Measurements from ENCODE around the gene BCAS1.

Gene BCAS1

GRCh38 chr20:53907968-53908751 is 162.2 kb downstream of the BCAS1 start:
- H3K56ac ChIP-seq (ENCODE audit: low read length) = no peak overlapping the region
- H3K9ac ChIP-seq (ENCODE audit: low read length) = no peak overlapping the region
- H2BK15ac ChIP-seq (replicated peaks; ENCODE audit: low read depth) = no peak overlapping the region
- H3K79me2 ChIP-seq (ENCODE audit: control insufficient read depth, insufficient read depth, low read length) = no peaks in the 10 kb centered on the region
- H2BK120ac ChIP-seq (ENCODE audit: low read depth, low read length) = no peak overlapping the region
- H3K23ac ChIP-seq (ENCODE audit: low read length) = no peak overlapping the region
- DNase-seq = no peak
- no peak overlapping the region for H3K18ac ChIP-seq (ENCODE audit: low read length)
- H3K79me1 ChIP-seq (ENCODE audit: low read length) = no peaks in the 10 kb centered on the region
- no peak overlapping the region for H3K27ac ChIP-seq (ENCODE audit: low read depth, low read length)
- H4K5ac ChIP-seq (ENCODE audit: low read length) = no peak overlapping the region
- H3K4me1 ChIP-seq (ENCODE audit: control insufficient read depth, low read depth, low read length) = no peaks in the 10 kb centered on the region
- no peak overlapping the region for H3K4me2 ChIP-seq (ENCODE audit: low read length)
- H2BK5ac ChIP-seq (ENCODE audit: low read length) = no peak overlapping the region
- no peaks in the 10 kb centered on the region for H3K27me3 ChIP-seq (ENCODE audit: insufficient read depth, low read length, poor library complexity)
- no peak overlapping the region for H3K4me3 ChIP-seq (ENCODE audit: low read length)
- WGBS (ENCODE audit: extremely low coverage, insufficient coverage, low lambda C conversion rate) = no CpG with 5 or more reads among the region's 11 CpGs
- H3K4ac ChIP-seq (ENCODE audit: low read depth, low read length) = no peak overlapping the region
- H2AK5ac ChIP-seq (ENCODE audit: low read length) = no peak overlapping the region
- no peaks in the 10 kb centered on the region for H3K36me3 ChIP-seq (ENCODE audit: control insufficient read depth, insufficient read depth, low read length)
- no peak overlapping the region for H4K8ac ChIP-seq (ENCODE audit: low read depth, low read length)

- Histone ChIP-seq H3K79me2 (ENCODE audit: control insufficient read depth, insufficient read depth, low read length) (no peaks in the 10 kb centered on the region), H3K9ac (ENCODE audit: low read length) (no peak overlapping the region), H2BK5ac (ENCODE audit: low read length) (no peak overlapping the region), H3K4me2 (ENCODE audit: low read length) (no peak overlapping the region), H3K4ac (ENCODE audit: low read depth, low read length) (no peak overlapping the region), H3K56ac (ENCODE audit: low read length) (no peak overlapping the region), H3K4me1 (ENCODE audit: control insufficient read depth, low read depth, low read length) (no peaks in the 10 kb centered on the region), H3K4me3 (ENCODE audit: low read length) (no peak overlapping the region), H3K36me3 (ENCODE audit: control insufficient read depth, insufficient read depth, low read length) (no peaks in the 10 kb centered on the region), H3K27me3 (ENCODE audit: insufficient read depth, low read length, poor library complexity) (no peaks in the 10 kb centered on the region), H2BK120ac (ENCODE audit: low read depth, low read length) (no peak overlapping the region), H4K8ac (ENCODE audit: low read depth, low read length) (no peak overlapping the region), H2AK5ac (ENCODE audit: low read length) (no peak overlapping the region), H3K27ac (ENCODE audit: low read depth, low read length) (no peak overlapping the region), H3K18ac (ENCODE audit: low read length) (no peak overlapping the region), H3K79me1 (ENCODE audit: low read length) (no peaks in the 10 kb centered on the region), H3K23ac (ENCODE audit: low read length) (no peak overlapping the region), H2BK15ac (replicated peaks; ENCODE audit: low read depth) (no peak overlapping the region), H4K5ac (ENCODE audit: low read length) (no peak overlapping the region)
- WGBS (ENCODE audit: extremely low coverage, insufficient coverage, low lambda C conversion rate) = no CpG with 5 or more reads among the region's 5 CpGs
- no peak for DNase-seq
Measured at GRCh38 chr20:53905820-53906191, 164.6 kb downstream of the BCAS1 start.

GRCh38 chr20:53905019-53905819 is 165.2 kb downstream of the BCAS1 start:
- Histone ChIP-seq H3K36me3 (ENCODE audit: control insufficient read depth, insufficient read depth, low read length) (no peaks in the 10 kb centered on the region), H4K8ac (ENCODE audit: low read depth, low read length) (no peak overlapping the region), H2BK5ac (ENCODE audit: low read length) (no peak overlapping the region), H3K4me2 (ENCODE audit: low read length) (no peak overlapping the region), H3K23ac (ENCODE audit: low read length) (no peak overlapping the region), H3K4ac (ENCODE audit: low read depth, low read length) (no peak overlapping the region), H4K5ac (ENCODE audit: low read length) (no peak overlapping the region), H2BK15ac (replicated peaks; ENCODE audit: low read depth) (no peak overlapping the region), H3K4me3 (ENCODE audit: low read length) (no peak overlapping the region), H3K18ac (ENCODE audit: low read length) (no peak overlapping the region), H3K27me3 (ENCODE audit: insufficient read depth, low read length, poor library complexity) (no peaks in the 10 kb centered on the region), H2AK5ac (ENCODE audit: low read length) (no peak overlapping the region), H3K27ac (ENCODE audit: low read depth, low read length) (no peak overlapping the region), H2BK120ac (ENCODE audit: low read depth, low read length) (no peak overlapping the region), H3K79me1 (ENCODE audit: low read length) (no peaks in the 10 kb centered on the region), H3K9ac (ENCODE audit: low read length) (no peak overlapping the region), H3K56ac (ENCODE audit: low read length) (no peak overlapping the region), H3K4me1 (ENCODE audit: control insufficient read depth, low read depth, low read length) (no peaks in the 10 kb centered on the region), H3K79me2 (ENCODE audit: control insufficient read depth, insufficient read depth, low read length) (no peaks in the 10 kb centered on the region)
- WGBS (ENCODE audit: extremely low coverage, insufficient coverage, low lambda C conversion rate) = no CpG with 5 or more reads among the region's 13 CpGs
- DNase-seq = no peak

- Histone ChIP-seq H2BK15ac (replicated peaks; ENCODE audit: low read depth) (no peak overlapping the region), H2AK5ac (ENCODE audit: low read length) (no peak overlapping the region), H4K5ac (ENCODE audit: low read length) (no peak overlapping the region), H3K79me1 (ENCODE audit: low read length) (no peaks in the 10 kb centered on the region), H3K9ac (ENCODE audit: low read length) (no peak overlapping the region), H3K4me3 (ENCODE audit: low read length) (no peak overlapping the region), H2BK120ac (ENCODE audit: low read depth, low read length) (no peak overlapping the region), H3K79me2 (ENCODE audit: control insufficient read depth, insufficient read depth, low read length) (no peaks in the 10 kb centered on the region), H2BK5ac (ENCODE audit: low read length) (no peak overlapping the region), H3K27ac (ENCODE audit: low read depth, low read length) (no peak overlapping the region), H3K23ac (ENCODE audit: low read length) (no peak overlapping the region), H3K36me3 (ENCODE audit: control insufficient read depth, insufficient read depth, low read length) (no peaks in the 10 kb centered on the region), H3K4me1 (ENCODE audit: control insufficient read depth, low read depth, low read length) (peaks cover 5% of the 10 kb centered on the region), H3K27me3 (ENCODE audit: insufficient read depth, low read length, poor library complexity) (no peaks in the 10 kb centered on the region), H4K8ac (ENCODE audit: low read depth, low read length) (no peak overlapping the region), H3K4me2 (ENCODE audit: low read length) (no peak overlapping the region), H3K56ac (ENCODE audit: low read length) (no peak overlapping the region), H3K4ac (ENCODE audit: low read depth, low read length) (no peak overlapping the region), H3K18ac (ENCODE audit: low read length) (no peak overlapping the region)
- no CpG with 5 or more reads among the region's 3 CpGs for whole genome bisulfite sequencing (ENCODE audit: extremely low coverage, insufficient coverage, low lambda C conversion rate)
- no peak for DNase-seq
Measured at GRCh38 chr20:53904261-53904660, 166.1 kb downstream of the BCAS1 start.

- H3K79me2 ChIP-seq (ENCODE audit: control insufficient read depth, insufficient read depth, low read length) = no peaks in the 10 kb centered on the region
- no peak overlapping the region for H3K4me3 ChIP-seq (ENCODE audit: low read length)
- no CpG with 5 or more reads among the region's 2 CpGs for WGBS (ENCODE audit: extremely low coverage, insufficient coverage, low lambda C conversion rate)
- no peak overlapping the region for H3K9ac ChIP-seq (ENCODE audit: low read length)
- H3K4me1 ChIP-seq (ENCODE audit: control insufficient read depth, low read depth, low read length) = peaks cover 8% of the 10 kb centered on the region
- H3K18ac ChIP-seq (ENCODE audit: low read length) = no peak overlapping the region
- no peak overlapping the region for H2BK5ac ChIP-seq (ENCODE audit: low read length)
- H3K56ac ChIP-seq (ENCODE audit: low read length) = no peak overlapping the region
- H2BK15ac ChIP-seq (replicated peaks; ENCODE audit: low read depth) = no peak overlapping the region
- H3K4me2 ChIP-seq (ENCODE audit: low read length) = no peak overlapping the region
- H3K27me3 ChIP-seq (ENCODE audit: insufficient read depth, low read length, poor library complexity) = no peaks in the 10 kb centered on the region
- H3K27ac ChIP-seq (ENCODE audit: low read depth, low read length) = no peak overlapping the region
- H3K79me1 ChIP-seq (ENCODE audit: low read length) = no peaks in the 10 kb centered on the region
- H2AK5ac ChIP-seq (ENCODE audit: low read length) = no peak overlapping the region
- no peaks in the 10 kb centered on the region for H3K36me3 ChIP-seq (ENCODE audit: control insufficient read depth, insufficient read depth, low read length)
- H4K5ac ChIP-seq (ENCODE audit: low read length) = no peak overlapping the region
- no peak overlapping the region for H4K8ac ChIP-seq (ENCODE audit: low read depth, low read length)
- H3K23ac ChIP-seq (ENCODE audit: low read length) = no peak overlapping the region
- no peak overlapping the region for H2BK120ac ChIP-seq (ENCODE audit: low read depth, low read length)
- no peak overlapping the region for H3K4ac ChIP-seq (ENCODE audit: low read depth, low read length)
- DNase-seq = no peak
Measured at GRCh38 chr20:53903652-53903987, 166.8 kb downstream of the BCAS1 start.
